Stimulated activated CD8-positive, alpha-beta memory T cell treated with anti-CD3 and anti-CD28 coated beads, Interleukin-4, amount 100 ng/mL, for 1 hour (primary cell): ENCODE measurements around the gene ARF6.
"Not testable (repeated sequence)": the region's sequence is repeated elsewhere in the genome, so short reads cannot be mapped to it uniquely, and the experiment has no call there.

ENCODE experiments used
- DNase-seq, 2 donors: peaks; one replicate each; pipeline ENCODE4 v3.0.0-alpha.2; 2020; ENCODE audit warnings: low read depth in 2 of 2, low spot score in 1 of 2

Gene ARF6

DNA sequence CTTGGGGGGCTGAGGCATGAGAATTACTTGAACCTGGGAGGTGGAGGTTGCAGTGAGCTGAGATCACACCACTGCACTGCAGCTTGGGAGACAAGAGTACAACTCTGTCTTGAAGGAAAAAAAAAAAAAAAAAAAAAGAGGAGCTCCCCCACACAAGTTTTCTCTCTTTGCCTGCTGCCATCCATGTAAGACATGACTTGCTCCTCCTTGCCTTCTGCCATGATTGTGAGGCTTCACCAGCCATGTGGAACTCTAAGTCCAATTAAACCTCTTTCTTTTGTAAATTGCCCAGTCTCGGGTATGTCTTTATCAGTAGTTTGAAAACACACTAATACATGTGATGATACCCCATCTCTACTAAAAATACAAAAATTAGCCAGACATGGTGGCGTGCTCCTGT, 46.3 kb downstream of the ARF6 start:
- DNase-seq, result not testable (repeated sequence)

DNA sequence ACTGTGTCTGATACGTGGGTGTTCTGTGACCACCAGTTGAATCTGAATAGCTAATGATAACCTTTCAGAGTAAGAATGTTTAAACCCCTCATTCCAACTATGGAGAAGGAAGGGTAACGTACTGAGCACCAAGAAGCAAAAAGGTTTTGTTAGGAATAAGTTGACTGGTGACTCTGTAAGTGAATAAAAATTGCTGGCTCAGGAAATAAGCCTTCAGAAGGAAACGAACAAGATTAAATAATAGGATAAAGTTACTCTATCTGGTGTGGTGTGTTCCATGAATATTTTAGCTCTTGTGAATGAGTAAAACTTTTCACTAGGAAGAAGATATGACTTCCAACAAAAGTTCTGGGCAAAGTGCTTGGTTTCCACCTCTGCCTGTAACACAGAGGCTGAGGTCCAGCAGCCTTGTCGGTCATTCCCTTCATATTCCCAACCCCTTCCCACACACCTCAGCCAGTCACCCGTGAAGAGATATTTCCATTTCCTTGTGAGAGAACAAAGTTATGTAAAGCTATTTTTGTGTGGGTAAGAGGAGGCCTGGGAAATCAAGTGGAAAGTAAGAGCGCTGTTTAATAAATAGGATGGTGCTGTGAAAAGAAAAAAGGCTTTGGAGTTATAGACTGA, 47.1 kb downstream of the ARF6 start:
- DNase-seq, result no peak

DNA sequence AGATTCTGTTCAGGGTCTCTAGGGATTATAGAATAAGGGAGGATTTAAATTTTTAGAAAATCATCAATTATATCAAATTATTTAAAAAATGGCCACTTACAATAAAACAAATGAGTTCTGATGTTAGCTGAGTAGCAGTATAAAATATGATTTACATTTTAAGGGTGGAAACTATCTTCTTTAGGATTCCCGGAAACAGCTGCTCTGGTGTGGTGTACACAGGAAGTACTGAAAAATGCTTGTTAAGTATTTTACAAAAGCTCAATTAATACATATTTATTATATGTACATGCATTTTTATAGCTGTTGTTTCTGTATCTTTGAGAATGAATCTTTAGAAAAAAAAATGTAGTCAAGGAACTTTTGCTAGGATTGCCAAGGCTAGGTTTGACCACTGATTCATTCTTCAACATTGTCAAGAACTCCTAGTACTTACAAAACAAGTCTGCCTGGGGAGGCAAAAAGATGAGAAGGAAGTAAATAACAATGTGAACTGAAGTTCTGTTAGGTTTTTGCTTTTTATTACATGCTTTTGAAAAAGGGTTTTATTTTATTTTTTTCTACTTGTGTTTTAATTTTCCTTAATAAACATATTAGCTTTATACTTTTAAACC, 48.0 kb downstream of the ARF6 start:
- DNase-seq, result no peak

GRCh38 chr14:49942090-49942489, 49.2 kb downstream of the ARF6 start:
- DNase-seq, result no peak

DNA sequence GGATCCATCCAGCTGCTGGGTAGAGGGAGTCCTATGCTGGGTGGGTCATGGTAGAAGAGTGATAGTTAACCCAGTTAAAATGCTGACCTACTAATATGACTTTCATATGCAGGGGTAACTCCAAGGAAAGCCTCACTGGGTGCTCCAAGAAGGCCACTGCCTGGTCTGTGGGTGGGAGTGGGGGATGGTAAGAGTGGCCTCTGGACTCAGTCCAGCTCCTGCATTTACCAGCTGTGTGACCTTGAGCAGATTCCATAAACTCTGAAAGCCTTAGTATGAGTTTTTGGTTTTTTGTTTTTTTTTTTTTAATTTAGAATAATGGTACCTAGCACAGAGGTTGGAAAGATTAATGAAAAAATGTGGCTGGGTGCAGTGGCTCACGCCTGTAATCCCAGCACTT, 51.6 kb downstream of the ARF6 start:
- no peak for DNase-seq

GRCh38 chr14:49945448-49946319, 52.8 kb downstream of the ARF6 start:
- DNase-seq, result no peak
